Left lung (tissue), 10 donors: ENCODE data around the gene ANAPC5. TPM values are rescaled to one million over a fixed set of nuclear protein-coding genes. Genes with fewer than 3 reads are reported as not detected.
A peak's percentile ranks its signal among the peaks of the same experiment; 100 is the strongest.

Source experiments
- ATAC-seq: fragments of 200-7000 bp; cut with Tn5 transposase; one replicate; pipeline ENCODE4 v1.9.1; 2020; ENCODE audit warnings: moderate library complexity
- DNase-seq, 4 donors: peaks; one replicate each; pipeline ENCODE4 v3.0.0-alpha.2; 2013 to 2020
- H3K27ac ChIP-seq, 2 donors: fragments of 200-600 bp; sonication (generic) in 1 of 2; one replicate each; pipeline versions ENCODE4 v1.5.0 to v1.8.0; 2020 to 2021
- H3K27me3 ChIP-seq, 2 donors: fragments of 200-600 bp; sonication (generic) in 1 of 2; one replicate each; pipeline versions ENCODE4 v1.5.0 to v1.8.0; 2020 to 2021
- H3K36me3 ChIP-seq, 2 donors: fragments of 200-600 bp; sonication (generic) in 1 of 2; one replicate each; pipeline versions ENCODE4 v1.5.0 to v1.8.0; 2020 to 2021
- H3K4me1 ChIP-seq, 2 donors: fragments of 200-600 bp; one replicate each; pipeline ENCODE4 v1.8.0; 2021
- H3K4me3 ChIP-seq, 2 donors: fragments of 200-600 bp; sonication (generic) in 1 of 2; one replicate each; pipeline versions ENCODE4 v1.5.0 to v1.8.0; 2020 to 2021; ENCODE audit warnings: mild to moderate bottlenecking in 1 of 2
- H3K9me3 ChIP-seq, 2 donors: fragments of 200-600 bp; sonication (generic) in 1 of 2; one replicate each; pipeline versions ENCODE4 v1.5.0 to v1.8.0; 2020 to 2021
- intact Hi-C, 2 donors: fragments of 100-400 bp; cut with DNase I; formaldehyde crosslinking; loops; one replicate each; pipeline versions ENCODE4 v1.11.2 to v1.14.2; 2022
- polyA plus RNA-seq, 6 donors: library from polyadenylated mRNA; unstranded; fragments of 120-200 nt; gene quantifications; one replicate each; pipeline ENCODE4 v1.2.1, GENCODE V29; 2013; ENCODE audit not compliant: insufficient read length in 6 of 6
- total RNA-seq, 2 donors: library from RNA; stranded (reverse); fragmentation: NEBNext Ultra II Directional; extraction: Animal tissue kit (Norgen Biotek cat#: 25700); gene quantifications; one replicate each; pipeline ENCODE4 v1.2.1, GENCODE V29; 2021
- TF ChIP-seq, protein P1 (sequence below), 2 donors: fragments of 200-600 bp; sonication (generic) in 1 of 2; IDR thresholded peaks; one replicate each; pipeline versions ENCODE4 v1.5.0 to v1.8.0; 2021; ENCODE audit warnings: antibody characterized with exemption in 2 of 2
- donor health status: DM: no; HTN: yes; CAD: no.
- donor health status: DM: no; HTN: no; CAD: no.

The ANAPC5 gene
- total and polyA plus RNA-seq, 8 donors: 84.8 to 206 (median 165) TPM

- H3K27me3 ChIP-seq: no peaks in the 10 kb centered on the region
- intact Hi-C loops: no loop called here
These were observed 63.9 kb downstream of the ANAPC5 start for GRCh38 chr12:121288158-121288845.

DNA sequence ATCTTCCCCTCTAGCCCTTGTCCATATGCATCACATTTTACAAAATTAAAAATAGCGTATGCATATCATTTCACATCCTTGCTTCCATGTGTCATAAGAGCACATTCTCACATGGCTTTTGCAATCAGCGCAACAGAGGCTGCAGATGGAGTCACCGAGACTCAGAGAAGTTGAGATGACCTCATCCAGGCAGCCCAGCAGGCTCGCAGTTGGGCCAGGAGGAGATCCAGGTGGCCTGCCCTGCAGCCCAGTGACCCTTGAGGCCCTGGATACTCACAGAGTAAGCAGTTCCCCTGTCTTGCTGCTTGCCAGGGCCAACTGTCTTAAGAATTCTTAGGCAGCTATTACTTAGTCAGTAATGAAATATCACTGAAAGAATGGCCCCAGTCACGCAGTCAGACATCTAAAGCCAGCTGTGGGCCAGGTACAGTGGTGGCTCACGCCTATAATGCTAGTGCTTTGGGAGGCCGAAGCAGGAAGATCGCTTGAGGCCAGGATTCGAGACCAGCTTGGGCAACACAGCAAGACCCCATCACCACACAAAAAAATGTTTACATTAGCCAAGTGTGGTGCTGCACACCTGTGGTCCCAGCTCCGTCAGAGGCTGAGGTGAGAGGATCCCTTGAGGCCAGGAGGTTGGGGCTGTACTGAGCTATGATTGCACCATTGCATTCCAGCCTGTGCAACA, 64.8 kb downstream of the ANAPC5 start:
- intact Hi-C loops: no loop called here
- peaks cover 6 to 80% of the 10 kb centered on the region in 2 donors for H3K4me1 ChIP-seq
- ATAC-seq (no peak), DNase-seq (no peak)
- peak overlapping the region in 1 of 2 donors; percentile 69 for H3K27ac ChIP-seq
- H3K4me3 ChIP-seq: no peak overlapping the region
- H3K27me3 ChIP-seq: no peaks in the 10 kb centered on the region
- H3K36me3 ChIP-seq: peaks cover 0 to 39% of the 10 kb centered on the region in 2 donors
- TF ChIP-seq, protein P1, sequence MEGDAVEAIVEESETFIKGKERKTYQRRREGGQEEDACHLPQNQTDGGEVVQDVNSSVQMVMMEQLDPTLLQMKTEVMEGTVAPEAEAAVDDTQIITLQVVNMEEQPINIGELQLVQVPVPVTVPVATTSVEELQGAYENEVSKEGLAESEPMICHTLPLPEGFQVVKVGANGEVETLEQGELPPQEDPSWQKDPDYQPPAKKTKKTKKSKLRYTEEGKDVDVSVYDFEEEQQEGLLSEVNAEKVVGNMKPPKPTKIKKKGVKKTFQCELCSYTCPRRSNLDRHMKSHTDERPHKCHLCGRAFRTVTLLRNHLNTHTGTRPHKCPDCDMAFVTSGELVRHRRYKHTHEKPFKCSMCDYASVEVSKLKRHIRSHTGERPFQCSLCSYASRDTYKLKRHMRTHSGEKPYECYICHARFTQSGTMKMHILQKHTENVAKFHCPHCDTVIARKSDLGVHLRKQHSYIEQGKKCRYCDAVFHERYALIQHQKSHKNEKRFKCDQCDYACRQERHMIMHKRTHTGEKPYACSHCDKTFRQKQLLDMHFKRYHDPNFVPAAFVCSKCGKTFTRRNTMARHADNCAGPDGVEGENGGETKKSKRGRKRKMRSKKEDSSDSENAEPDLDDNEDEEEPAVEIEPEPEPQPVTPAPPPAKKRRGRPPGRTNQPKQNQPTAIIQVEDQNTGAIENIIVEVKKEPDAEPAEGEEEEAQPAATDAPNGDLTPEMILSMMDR (IDR thresholded peaks at IDR 0.05): no peak
- H3K9me3 ChIP-seq: no peaks in the 10 kb centered on the region

More at GRCh38 chr12:121288158-121288845, 63.9 kb downstream of the ANAPC5 start:
- no peak for DNase-seq
- ATAC-seq: peak; percentile 37
- TF ChIP-seq, protein P1 (IDR thresholded peaks at IDR 0.05): no peak
- Histone ChIP-seq H3K4me1 (peaks cover 6 to 85% of the 10 kb centered on the region in 2 donors), H3K27ac (peak overlapping the region in 1 of 2 donors; percentile 69), H3K36me3 (peaks cover 0 to 30% of the 10 kb centered on the region in 2 donors), H3K4me3 (no peak overlapping the region), H3K9me3 (no peaks in the 10 kb centered on the region)

DNA sequence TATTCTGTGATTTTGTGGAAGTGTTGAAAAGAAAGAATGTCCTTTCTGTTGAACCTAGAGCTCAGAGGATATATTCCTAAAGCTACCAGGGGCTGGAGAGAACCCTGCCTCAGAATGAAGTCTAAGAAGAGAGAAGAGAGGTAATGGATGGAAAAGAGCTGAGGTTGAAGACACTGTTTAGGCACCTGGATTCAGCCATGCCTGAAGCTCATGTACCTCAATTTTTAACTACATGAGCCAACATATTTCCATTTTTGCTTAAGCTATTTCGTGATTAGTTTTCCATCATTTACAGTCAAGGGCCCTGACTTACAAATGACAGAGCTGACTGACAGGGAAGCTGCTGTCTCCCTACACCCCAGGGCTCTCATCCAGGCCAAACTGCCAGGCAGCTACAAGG, 66.4 kb downstream of the ANAPC5 start:
- DNase-seq (no peak), ATAC-seq (no peak)
- Histone ChIP-seq H3K27me3 (no peaks in the 10 kb centered on the region), H3K4me1 (peaks cover 6 to 65% of the 10 kb centered on the region in 2 donors), H3K27ac (peak overlapping the region in 1 of 2 donors; percentile 69), H3K9me3 (no peaks in the 10 kb centered on the region), H3K4me3 (no peak overlapping the region), H3K36me3 (peaks cover 0 to 39% of the 10 kb centered on the region in 2 donors)
- TF ChIP-seq, protein P1 (IDR thresholded peaks at IDR 0.05): no peak
- intact Hi-C loops: no loop called here

GRCh38 chr12:121284551-121285390, 67.4 kb downstream of the ANAPC5 start:
- DNase-seq: no peak
- intact Hi-C loops: no loop called here

More at GRCh38 chr12:121284551-121285390, 67.4 kb downstream of the ANAPC5 start:
- Histone ChIP-seq H3K27me3 (no peaks in the 10 kb centered on the region), H3K4me1 (peaks cover 6 to 57% of the 10 kb centered on the region in 2 donors), H3K36me3 (peaks cover 0 to 36% of the 10 kb centered on the region in 2 donors), H3K9me3 (no peaks in the 10 kb centered on the region), H3K27ac (peak overlapping the region in 1 of 2 donors; percentile 55), H3K4me3 (no peak overlapping the region)
- TF ChIP-seq, protein P1 (IDR thresholded peaks at IDR 0.05): no peak
- ATAC-seq: peak; percentile 36
